HEK293T (cell line): Measurements from ENCODE around the gene OPA3.
A peak's percentile ranks its signal among the peaks of the same experiment; 100 is the strongest.

ENCODE experiments used
- CTCF ChIA-PET: fragments of 350-600 bp; formaldehyde crosslinking; extraction: SDS; loops from one replicate; lab custom pipeline; 2021; ENCODE audit warnings: antibody characterized with exemption, inconsistent platforms; lab: Yijun Ruan, JAX
- POLR2A ChIA-PET: fragments of 350-600 bp; formaldehyde crosslinking; extraction: SDS; loops from one replicate; lab custom pipeline; 2020; ENCODE audit warnings: antibody characterized with exemption, inconsistent platforms; lab: Yijun Ruan, JAX
- DNase-seq: peaks from one replicate; pipeline ENCODE4 v3.0.0; 2012; ENCODE audit warnings: mixed read lengths; ENCODE audit errors: extremely low spot score
- ARNT ChIP-seq: fragments of 450-650 bp; IDR thresholded peaks from 2 replicates; pipeline ENCODE4 v1.6.1; 2017; ENCODE audit warnings: mild to moderate bottlenecking
- BHLHE40 ChIP-seq: fragments of 450-650 bp; IDR thresholded peaks from 2 replicates; pipeline ENCODE4 v1.6.1; 2016; ENCODE audit warnings: mild to moderate bottlenecking, moderate library complexity, borderline replicate concordance
- CTBP1 ChIP-seq: fragments of 450-650 bp; IDR thresholded peaks from 2 replicates; pipeline ENCODE4 v1.6.1; 2016; ENCODE audit warnings: borderline replicate concordance
- ELF4 ChIP-seq: fragments of 450-650 bp; IDR thresholded peaks from 2 replicates; pipeline ENCODE4 v1.6.1; 2017; ENCODE audit warnings: antibody characterized with exemption
- FOXA1 ChIP-seq: fragments of 450-650 bp; IDR thresholded peaks from 2 replicates; pipeline ENCODE4 v1.6.1; 2016; ENCODE audit warnings: mild to moderate bottlenecking
- FOXK2 ChIP-seq: fragments of 450-650 bp; IDR thresholded peaks from 2 replicates; pipeline ENCODE4 v1.6.1; 2016; ENCODE audit warnings: mild to moderate bottlenecking
- FOXM1 ChIP-seq: fragments of 450-650 bp; IDR thresholded peaks from 2 replicates; pipeline ENCODE4 v1.6.1; 2017; ENCODE audit warnings: mild to moderate bottlenecking, borderline replicate concordance
- HDGF ChIP-seq: fragments of 450-650 bp; IDR thresholded peaks from 2 replicates; pipeline ENCODE4 v1.6.1; 2017; ENCODE audit warnings: antibody characterized with exemption, borderline replicate concordance
- L3MBTL2 ChIP-seq: fragments of 450-650 bp; conservative IDR thresholded peaks from 2 replicates; pipeline ENCODE4 v1.6.1; 2016; ENCODE audit warnings: mild to moderate bottlenecking
- LEF1 ChIP-seq: fragments of 450-650 bp; IDR thresholded peaks from 2 replicates; pipeline ENCODE4 v1.6.1; 2017; ENCODE audit warnings: mild to moderate bottlenecking, borderline replicate concordance
- NFRKB ChIP-seq: fragments of 450-650 bp; IDR thresholded peaks from 2 replicates; pipeline ENCODE4 v1.6.1; 2016; ENCODE audit warnings: mild to moderate bottlenecking, moderate library complexity
- PKNOX1 ChIP-seq: fragments of 450-650 bp; IDR thresholded peaks from 2 replicates; pipeline ENCODE4 v1.6.1; 2016
- SP1 ChIP-seq: fragments of 450-650 bp; IDR thresholded peaks from 2 replicates; pipeline ENCODE4 v1.6.1; 2017
- SUZ12 ChIP-seq: fragments of 450-650 bp; IDR thresholded peaks from 2 replicates; pipeline ENCODE4 v1.6.1; 2016; ENCODE audit warnings: mild to moderate bottlenecking
- TARDBP ChIP-seq: fragments of 450-650 bp; IDR thresholded peaks from 2 replicates; pipeline ENCODE4 v1.6.1; 2016
- ZNF384 ChIP-seq: fragments of 450-650 bp; IDR thresholded peaks from 2 replicates; pipeline ENCODE4 v1.6.1; 2016

The OPA3 gene

GRCh38 chr19:45526143-45526542 is 58.5 kb downstream of the OPA3 start:
- DNase-seq, result peak; percentile 81
- ChIA-PET CTCF (interaction anchor here (0.9 kb wide), 1 partner anchor 118 kb away, joined by 3 read pairs; no protein-coding TSS in a partner anchor), POLR2A (no interaction called here)
- TF ChIP-seq SP1 (peak; percentile 28; the same call in 1 of the 2 replicates), BHLHE40 (no peak)

GRCh38 chr19:45524575-45525129 is 60.0 kb downstream of the OPA3 start:
- POLR2A ChIA-PET, result no interaction called here
- DNase-seq, result no peak
- TF ChIP-seq ELF4, result no peak
- no peak for TF ChIP-seq SP1
- no peak for TF ChIP-seq FOXK2
- TF ChIP-seq HDGF, result no peak
- no peak for TF ChIP-seq ZNF384
- TF ChIP-seq ARNT, result no peak
- TF ChIP-seq L3MBTL2, result no peak
- TF ChIP-seq FOXA1, result no peak
- TF ChIP-seq PKNOX1, result no peak
- TF ChIP-seq TARDBP, result no peak
- TF ChIP-seq SUZ12, result no peak
- TF ChIP-seq CTBP1, result no peak
- no peak for TF ChIP-seq BHLHE40
- no peak for TF ChIP-seq LEF1
- no peak for TF ChIP-seq NFRKB
- no peak for TF ChIP-seq FOXM1
- CTCF ChIA-PET, result no interaction called here

DNA sequence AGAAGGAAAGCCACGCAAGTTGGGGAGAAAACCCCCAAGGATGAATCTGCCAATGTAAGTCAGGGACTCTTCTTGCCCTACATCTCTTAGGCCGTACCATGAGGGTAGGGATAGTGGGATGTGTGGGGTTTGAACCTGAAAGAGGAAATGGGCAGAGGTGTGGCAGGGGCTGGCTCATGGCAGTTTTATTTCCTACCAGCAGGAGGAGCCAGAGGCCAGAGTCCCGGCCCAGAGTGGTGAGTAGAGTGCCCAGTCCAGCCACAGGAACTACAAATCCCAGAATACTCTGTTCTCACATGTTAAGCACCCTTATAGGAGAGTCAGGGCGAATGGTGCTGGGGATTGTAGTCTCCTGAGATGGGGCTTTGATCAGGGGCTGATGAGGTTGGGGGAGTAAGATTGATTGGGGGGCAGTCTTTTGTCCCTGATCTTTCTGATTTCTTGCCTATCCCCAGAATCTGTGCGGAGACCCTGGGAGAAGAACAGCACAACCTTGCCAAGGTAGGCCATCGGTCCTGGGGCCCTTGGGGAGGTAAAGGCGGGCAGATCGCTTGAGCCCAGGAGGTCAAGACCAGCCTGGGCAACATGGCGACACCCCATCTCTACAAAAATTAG is 60.9 kb downstream of the OPA3 start:
- TF ChIP-seq FOXA1 (no peak), BHLHE40 (no peak), LEF1 (peak; percentile 68; the same call in 1 of the 2 replicates), HDGF (0 out of 2 replicates have a peak, but pooled peaks have one; percentile 59), PKNOX1 (no peak), FOXK2 (no peak), ARNT (peak; percentile 39; the same call in 1 of the 2 replicates), SP1 (no peak), FOXM1 (no peak), SUZ12 (peak; percentile 88), ZNF384 (no peak), ELF4 (no peak), NFRKB (no peak), CTBP1 (no peak), L3MBTL2 (peak; percentile 76), TARDBP (no peak)
- peak; percentile 90 for DNase-seq
- POLR2A ChIA-PET, result no interaction called here
- CTCF ChIA-PET, result no interaction called here

DNA sequence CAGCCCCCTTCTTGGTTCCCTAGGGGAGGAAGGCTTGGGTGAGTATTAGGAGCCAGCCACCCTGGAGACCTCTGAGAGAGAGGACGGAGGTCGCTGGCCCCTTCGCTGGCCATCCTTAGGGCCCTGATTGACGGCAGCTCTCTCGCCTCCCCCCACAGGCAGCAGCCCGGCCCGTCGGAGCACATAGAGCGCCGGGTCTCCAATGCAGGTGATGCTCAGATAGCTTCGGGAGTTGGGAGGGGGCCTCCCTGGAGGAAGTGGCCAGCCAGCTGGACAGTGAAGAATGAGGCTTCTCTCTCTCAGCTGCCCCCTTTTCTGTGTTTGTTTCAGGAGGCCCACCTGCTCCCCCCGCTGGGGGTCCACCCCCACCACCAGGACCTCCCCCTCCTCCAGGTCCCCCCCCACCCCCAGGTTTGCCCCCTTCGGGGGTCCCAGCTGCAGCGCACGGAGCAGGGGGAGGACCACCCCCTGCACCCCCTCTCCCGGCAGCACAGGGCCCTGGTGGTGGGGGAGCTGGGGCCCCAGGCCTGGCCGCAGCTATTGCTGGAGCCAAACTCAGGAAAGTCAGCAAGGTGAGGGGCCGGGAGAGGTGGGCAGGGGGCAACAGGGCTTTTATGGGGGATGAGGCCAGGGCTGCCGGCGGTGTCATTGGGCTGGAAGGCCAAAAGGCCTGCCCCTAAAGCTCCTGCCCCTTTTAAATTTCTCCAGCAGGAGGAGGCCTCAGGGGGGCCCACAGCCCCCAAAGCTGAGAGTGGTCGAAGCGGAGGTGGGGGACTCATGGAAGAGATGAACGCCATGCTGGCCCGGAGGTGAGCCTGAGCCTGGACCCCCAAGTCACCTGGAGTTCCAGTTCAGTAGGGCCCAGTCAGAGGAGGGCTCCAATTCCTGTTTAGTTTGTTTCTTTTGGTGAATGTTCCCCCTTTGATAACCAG is 62.3 kb downstream of the OPA3 start:
- ChIA-PET POLR2A (no interaction called here), CTCF (interaction anchor here (2.2 kb wide), 1 partner anchor 36 kb away, joined by 8 read pairs; no protein-coding TSS in a partner anchor)
- no peak for DNase-seq
- no peak for TF ChIP-seq TARDBP
- TF ChIP-seq FOXA1, result no peak

DNA sequence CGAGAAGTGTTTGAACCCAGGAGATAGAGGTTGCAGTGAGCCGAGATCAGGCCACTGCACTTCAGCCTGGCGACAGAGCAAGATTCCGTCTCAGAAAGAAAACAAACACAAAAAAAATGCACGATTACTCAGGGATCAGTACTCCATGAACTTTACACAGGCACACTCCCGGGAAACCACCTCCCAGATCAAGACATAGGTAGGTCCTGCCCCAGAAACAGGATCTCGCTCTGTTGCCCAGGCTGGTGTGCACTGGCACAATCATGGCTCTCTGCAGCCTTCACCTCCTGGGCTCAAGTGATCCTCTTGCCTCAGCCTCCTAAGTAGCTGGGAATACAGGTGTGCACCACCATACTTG is 66.2 kb downstream of the OPA3 start:
- ChIA-PET CTCF (interaction anchor here (0.6 kb wide), 1 partner anchor 40 kb away, joined by 3 read pairs; no protein-coding TSS in a partner anchor), POLR2A (no interaction called here)
- DNase-seq, result no peak
- TF ChIP-seq TARDBP (no peak), FOXM1 (no peak), BHLHE40 (no peak), FOXA1 (no peak), NFRKB (no peak), LEF1 (no peak), PKNOX1 (no peak), L3MBTL2 (no peak), SP1 (no peak), ARNT (no peak), ZNF384 (no peak), FOXK2 (no peak), CTBP1 (no peak)
